Hematopoietic multipotent progenitor cell treated with erythropoietin and hydrocortisone succinate and interleukin-3 and kit ligand, for 15 days (in vitro differentiated cells): ENCODE results near the gene MARVELD1.
A peak's percentile ranks its signal among the peaks of the same experiment; 100 is the strongest.

ENCODE experiments used
- DNase-seq: peaks from one replicate; pipeline ENCODE4 v3.0.0-alpha.2; 2015; ENCODE audit warnings: low spot score

Gene MARVELD1

GRCh38 chr10:97721871-97722780 lies 8.6 kb downstream of the MARVELD1 start:
- no peak for DNase-seq

- DNase-seq: no peak
Observed at GRCh38 chr10:97723001-97723400, 9.5 kb downstream of the MARVELD1 start.

GRCh38 chr10:97724341-97724941 lies 10.9 kb downstream of the MARVELD1 start:
- DNase-seq: no peak

GRCh38 chr10:97726636-97727178 lies 13.2 kb downstream of the MARVELD1 start:
- DNase-seq: no peak

GRCh38 chr10:97729014-97729413 lies 15.5 kb downstream of the MARVELD1 start:
- no peak for DNase-seq

GRCh38 chr10:97731346-97732051 lies 18.0 kb downstream of the MARVELD1 start:
- peak; percentile 76 for DNase-seq

GRCh38 chr10:97732052-97732359 lies 18.5 kb downstream of the MARVELD1 start:
- no peak for DNase-seq

- DNase-seq: no peak
Observed at GRCh38 chr10:97733256-97733655, 19.7 kb downstream of the MARVELD1 start.

- DNase-seq: no peak
Observed at GRCh38 chr10:97734021-97734420, 20.5 kb downstream of the MARVELD1 start.

GRCh38 chr10:97736403-97736901 lies 22.9 kb downstream of the MARVELD1 start:
- DNase-seq: no peak

- DNase-seq: peak; percentile 96
Observed at GRCh38 chr10:97736902-97737769, 23.6 kb downstream of the MARVELD1 start, which contains the start of gene ZFYVE27. ZFYVE27 (plus strand) TSS chr10:97737128; CDS start chr10:97738478, 1,350 bp downstream.

GRCh38 chr10:97737770-97738265 lies 24.3 kb downstream of the MARVELD1 start:
- no peak for DNase-seq

GRCh38 chr10:97738616-97739015 lies 25.1 kb downstream of the MARVELD1 start:
- no peak for DNase-seq

GRCh38 chr10:97740613-97741012 lies 27.1 kb downstream of the MARVELD1 start:
- DNase-seq: no peak

- DNase-seq: peak; percentile 38
Observed at GRCh38 chr10:97743169-97743943, 29.8 kb downstream of the MARVELD1 start.

GRCh38 chr10:97744405-97745035 lies 31.0 kb downstream of the MARVELD1 start:
- peak; percentile 66 for DNase-seq

- no peak for DNase-seq
Observed at GRCh38 chr10:97747573-97747972, 34.0 kb downstream of the MARVELD1 start.

- no peak for DNase-seq
Observed at GRCh38 chr10:97748116-97748515, 34.6 kb downstream of the MARVELD1 start.

- no peak for DNase-seq
Observed at GRCh38 chr10:97752956-97753355, 39.4 kb downstream of the MARVELD1 start.

GRCh38 chr10:97754726-97755125 lies 41.2 kb downstream of the MARVELD1 start:
- no peak for DNase-seq
